UCSD-AML1 (cell line): ENCODE measurements around the gene ALKBH1.

Source experiments
- DNase-seq: peaks from one replicate; lab custom pipeline; 2025; ENCODE audit not compliant: unreplicated experiment; lab: John Stamatoyannopoulos, UW

ALKBH1 gene

DNA sequence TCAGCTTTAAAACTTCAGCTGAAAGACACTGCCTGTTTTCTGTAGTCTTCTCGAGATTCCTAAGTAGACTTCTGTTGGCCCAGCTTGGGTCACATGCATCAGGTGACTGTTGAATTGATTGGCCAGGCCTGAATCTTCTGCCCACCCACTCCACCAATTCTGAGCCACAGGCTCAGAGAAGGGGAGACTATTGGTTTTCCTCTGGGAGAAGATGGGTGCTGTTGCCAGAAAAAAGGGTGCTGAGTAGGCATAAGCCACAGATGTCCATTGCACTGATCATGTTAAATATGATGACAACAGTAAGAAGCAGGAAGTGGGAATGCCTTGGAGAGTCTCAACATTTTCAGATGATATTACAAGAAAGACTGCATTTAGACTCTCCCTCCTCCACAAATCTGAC is 84.6 kb downstream of the ALKBH1 start:
- no peak for DNase-seq
